Measurements from ENCODE around the gene CKM.

- TF ChIP-seq CTCF (IDR thresholded peaks at IDR 0.05), result no peak
- no peak for TF ChIP-seq EP300 (IDR thresholded peaks at IDR 0.05)
- no peak for TF ChIP-seq NR3C1 (IDR thresholded peaks at IDR 0.05)
- TF ChIP-seq, protein P1, sequence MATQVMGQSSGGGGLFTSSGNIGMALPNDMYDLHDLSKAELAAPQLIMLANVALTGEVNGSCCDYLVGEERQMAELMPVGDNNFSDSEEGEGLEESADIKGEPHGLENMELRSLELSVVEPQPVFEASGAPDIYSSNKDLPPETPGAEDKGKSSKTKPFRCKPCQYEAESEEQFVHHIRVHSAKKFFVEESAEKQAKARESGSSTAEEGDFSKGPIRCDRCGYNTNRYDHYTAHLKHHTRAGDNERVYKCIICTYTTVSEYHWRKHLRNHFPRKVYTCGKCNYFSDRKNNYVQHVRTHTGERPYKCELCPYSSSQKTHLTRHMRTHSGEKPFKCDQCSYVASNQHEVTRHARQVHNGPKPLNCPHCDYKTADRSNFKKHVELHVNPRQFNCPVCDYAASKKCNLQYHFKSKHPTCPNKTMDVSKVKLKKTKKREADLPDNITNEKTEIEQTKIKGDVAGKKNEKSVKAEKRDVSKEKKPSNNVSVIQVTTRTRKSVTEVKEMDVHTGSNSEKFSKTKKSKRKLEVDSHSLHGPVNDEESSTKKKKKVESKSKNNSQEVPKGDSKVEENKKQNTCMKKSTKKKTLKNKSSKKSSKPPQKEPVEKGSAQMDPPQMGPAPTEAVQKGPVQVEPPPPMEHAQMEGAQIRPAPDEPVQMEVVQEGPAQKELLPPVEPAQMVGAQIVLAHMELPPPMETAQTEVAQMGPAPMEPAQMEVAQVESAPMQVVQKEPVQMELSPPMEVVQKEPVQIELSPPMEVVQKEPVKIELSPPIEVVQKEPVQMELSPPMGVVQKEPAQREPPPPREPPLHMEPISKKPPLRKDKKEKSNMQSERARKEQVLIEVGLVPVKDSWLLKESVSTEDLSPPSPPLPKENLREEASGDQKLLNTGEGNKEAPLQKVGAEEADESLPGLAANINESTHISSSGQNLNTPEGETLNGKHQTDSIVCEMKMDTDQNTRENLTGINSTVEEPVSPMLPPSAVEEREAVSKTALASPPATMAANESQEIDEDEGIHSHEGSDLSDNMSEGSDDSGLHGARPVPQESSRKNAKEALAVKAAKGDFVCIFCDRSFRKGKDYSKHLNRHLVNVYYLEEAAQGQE (IDR thresholded peaks at IDR 0.05), result no peak
Observed at GRCh38 chr19:45368127-45368526, 45.5 kb upstream of the CKM start.
